Kidney (tissue), 14 donors: Measurements from ENCODE around the gene SMAD3. TPM values are rescaled to one million over a fixed set of nuclear protein-coding genes. Genes with fewer than 3 reads are reported as not detected.

Experiments
- DNase-seq, 5 donors: peaks; one replicate each; pipeline ENCODE4 v3.0.0-alpha.2; 2013 to 2020
- FAIRE-seq: peaks from 2 replicates; lab custom pipeline; 2012; peaks lifted over from hg19 to GRCh38; lab: Jason Lieb, UNC
- H3K27ac ChIP-seq, 2 donors: one replicate each; pipeline ENCODE4 v1.7.0; 2013; ENCODE audit warnings: low read depth in 2 of 2, low read length in 2 of 2, inconsistent platforms in 1 of 2
- H3K27me3 ChIP-seq: one replicate; pipeline ENCODE4 v1.7.1; 2013; ENCODE audit warnings: low read length, inconsistent platforms; ENCODE audit not compliant: control insufficient read depth, insufficient read depth
- H3K36me3 ChIP-seq, 3 donors: one replicate each; pipeline versions ENCODE4 v1.7.0 to v1.7.1; 2013; ENCODE audit warnings: low read length in 3 of 3, control low read depth in 1 of 3, inconsistent platforms in 1 of 3; ENCODE audit not compliant: insufficient read depth in 3 of 3, control insufficient read depth in 2 of 3
- H3K4me1 ChIP-seq, 3 donors: one replicate each; pipeline versions ENCODE4 v1.7.0 to v1.7.1; 2013; ENCODE audit warnings: low read length in 3 of 3, inconsistent platforms in 1 of 3, low read depth in 1 of 3; ENCODE audit not compliant: control insufficient read depth in 2 of 3, insufficient read depth in 2 of 3
- H3K4me3 ChIP-seq, 3 donors: one replicate each; pipeline versions ENCODE4 v1.7.0 to v1.8.1; 2013; ENCODE audit warnings: low read length in 3 of 3, control low read depth in 1 of 3, inconsistent platforms in 1 of 3
- H3K9ac ChIP-seq, 3 donors: one replicate each; pipeline versions ENCODE4 v1.7.0 to v1.7.1; 2013; ENCODE audit warnings: low read length in 3 of 3, control low read depth in 1 of 3, inconsistent platforms in 1 of 3
- H3K9me3 ChIP-seq, 3 donors: one replicate each; pipeline versions ENCODE4 v1.7.0 to v1.7.1; 2013; ENCODE audit warnings: low read length in 3 of 3, control low read depth in 1 of 3, inconsistent platforms in 1 of 3; ENCODE audit not compliant: control insufficient read depth in 2 of 3, insufficient read depth in 1 of 3
- CTCF ChIP-seq: IDR thresholded peaks from 3 replicates; pipeline ENCODE4 v1.5.1; 2012; ENCODE audit warnings: mild to moderate bottlenecking, moderate library complexity, borderline replicate concordance; ENCODE audit not compliant: insufficient read depth; ENCODE audit errors: extremely low read depth
- intact Hi-C: fragments of 100-400 bp; cut with DNase I; formaldehyde crosslinking; loops from one replicate; pipeline ENCODE4 v1.11.1; 2022
- polyA plus RNA-seq: library from polyadenylated mRNA; stranded (reverse); fragments of 350-450 nt; fragmentation: Illumina TruSeq; extraction: RNeasy Lipid Tissue Mini Kit (QIAGEN cat#74804); gene quantifications from one replicate; pipeline ENCODE4 v1.2.3, GENCODE V29; 2014; ENCODE audit warnings: low read depth, low replicate concordance; ENCODE audit not compliant: insufficient read depth
- total RNA-seq: library from RNA; stranded (reverse); fragmentation: NEBNext Ultra II Directional; extraction: Animal tissue kit (Norgen Biotek cat#: 25700); gene quantifications from one replicate; pipeline ENCODE4 v1.2.1, GENCODE V29; 2021
- donor health status: control.
- donor health status: control.
- donor health status: control.
- donor health status: control.
- donor health status: control.
- donor health status: DM: yes; HTN: yes; CAD: no.
- donor health status: Normal renal cell carcinoma (clear cell type).

Gene SMAD3
- total and polyA plus RNA-seq, 2 donors from 2014 or later = 10.1 to 58.2 TPM

GRCh38 chr15:67142092-67142766 is 76.8 kb downstream of the SMAD3 start:
- no peak overlapping the region for H3K27ac ChIP-seq
- no peaks in the 10 kb centered on the region for H3K27me3 ChIP-seq
- no peak overlapping the region for H3K9ac ChIP-seq
- no peaks in the 10 kb centered on the region for H3K9me3 ChIP-seq
- intact Hi-C loops = no loop called here
- TF ChIP-seq CTCF = no peak
- H3K36me3 ChIP-seq = no peaks in the 10 kb centered on the region
- no peak overlapping the region for H3K4me3 ChIP-seq
- H3K4me1 ChIP-seq = peaks cover 12 to 40% (median 35%) of the 10 kb centered on the region in 3 donors
- DNase-seq = no peak
- FAIRE-seq = no peak

GRCh38 chr15:67142767-67143100 is 77.3 kb downstream of the SMAD3 start:
- DNase-seq (no peak), FAIRE-seq (no peak)
- Histone ChIP-seq H3K27me3 (no peaks in the 10 kb centered on the region), H3K36me3 (no peaks in the 10 kb centered on the region), H3K27ac (no peak overlapping the region), H3K4me1 (peaks cover 12 to 42% (median 33%) of the 10 kb centered on the region in 3 donors), H3K9ac (no peak overlapping the region), H3K4me3 (no peak overlapping the region), H3K9me3 (no peaks in the 10 kb centered on the region)
- no peak for TF ChIP-seq CTCF
- intact Hi-C loops = no loop called here

- no peak for DNase-seq
- H3K9ac ChIP-seq = no peak overlapping the region
- no peak for FAIRE-seq
- no peaks in the 10 kb centered on the region for H3K36me3 ChIP-seq
- no peak overlapping the region for H3K27ac ChIP-seq
- no peaks in the 10 kb centered on the region for H3K9me3 ChIP-seq
- H3K4me1 ChIP-seq = peaks cover 10 to 43% (median 37%) of the 10 kb centered on the region in 3 donors
- TF ChIP-seq CTCF = no peak
- intact Hi-C loops = no loop called here
- H3K27me3 ChIP-seq = no peaks in the 10 kb centered on the region
- no peak overlapping the region for H3K4me3 ChIP-seq
These were observed 78.2 kb downstream of the SMAD3 start for GRCh38 chr15:67143646-67144045.
